Muscle layer of duodenum (tissue), 2 donors: ENCODE data around the gene ANKRD23.
"Not testable (repeated sequence)": the region's sequence is repeated elsewhere in the genome, so short reads cannot be mapped to it uniquely, and the experiment has no call there.

Source experiments
- H3K27ac ChIP-seq: one replicate; pipeline ENCODE4 v1.7.0; 2013; ENCODE audit warnings: mild to moderate bottlenecking, low read length
- H3K27me3 ChIP-seq: one replicate; pipeline ENCODE4 v1.7.0; 2013; ENCODE audit warnings: low read depth, mild to moderate bottlenecking, control low read depth, low read length
- H3K36me3 ChIP-seq, 2 donors: one replicate each; pipeline ENCODE4 v1.7.0; 2013; ENCODE audit warnings: low read length in 2 of 2, control low read depth in 1 of 2, mild to moderate bottlenecking in 1 of 2; ENCODE audit not compliant: insufficient read depth in 2 of 2, control insufficient read depth in 1 of 2
- H3K4me1 ChIP-seq, 2 donors: one replicate each; pipeline ENCODE4 v1.7.0; 2013; ENCODE audit warnings: low read length in 2 of 2, mild to moderate bottlenecking in 2 of 2, control low read depth in 1 of 2, moderate library complexity in 1 of 2; ENCODE audit not compliant: insufficient read depth in 2 of 2, control insufficient read depth in 1 of 2
- H3K4me3 ChIP-seq, 2 donors: one replicate each; pipeline ENCODE4 v1.7.0; 2013; ENCODE audit warnings: low read length in 2 of 2, low read depth in 1 of 2, mild to moderate bottlenecking in 1 of 2
- H3K9me3 ChIP-seq, 2 donors: one replicate each; pipeline ENCODE4 v1.7.0; 2013; ENCODE audit warnings: low read length in 2 of 2, control low read depth in 1 of 2, mild to moderate bottlenecking in 1 of 2; ENCODE audit not compliant: control insufficient read depth in 1 of 2
- donor health status: healthy.

ANKRD23 gene

GRCh38 chr2:96799623-96799935 is 44.2 kb downstream of the ANKRD23 start:
- no peaks in the 10 kb centered on the region for H3K9me3 ChIP-seq
- H3K27me3 ChIP-seq, result no peaks in the 10 kb centered on the region
- H3K27ac ChIP-seq, result no peak overlapping the region
- peaks cover 0 to 5% of the 10 kb centered on the region in 2 donors for H3K4me1 ChIP-seq
- H3K36me3 ChIP-seq, result peaks cover 4 to 36% of the 10 kb centered on the region in 2 donors
- H3K4me3 ChIP-seq, result no peak overlapping the region

- Histone ChIP-seq H3K9me3 (no peaks in the 10 kb centered on the region), H3K36me3 (peaks cover 4 to 36% of the 10 kb centered on the region in 2 donors), H3K4me1 (peaks cover 0 to 5% of the 10 kb centered on the region in 2 donors), H3K27me3 (no peaks in the 10 kb centered on the region), H3K4me3 (no peak overlapping the region), H3K27ac (no peak overlapping the region)
These were observed 44.8 kb downstream of the ANKRD23 start for GRCh38 chr2:96798733-96799622.

- peaks cover 0 to 5% of the 10 kb centered on the region in 2 donors for H3K4me1 ChIP-seq
- H3K36me3 ChIP-seq, result peaks cover 4 to 30% of the 10 kb centered on the region in 2 donors
- H3K27me3 ChIP-seq, result no peaks in the 10 kb centered on the region
These were observed 46.7 kb downstream of the ANKRD23 start for GRCh38 chr2:96797066-96797625.

GRCh38 chr2:96796497-96796896 is 47.3 kb downstream of the ANKRD23 start:
- H3K4me3 ChIP-seq, H3K27me3 ChIP-seq, H3K4me1 ChIP-seq, H3K9me3 ChIP-seq, H3K27ac ChIP-seq: not testable (repeated sequence)
- peaks cover 4 to 29% of the 10 kb centered on the region in 2 donors for H3K36me3 ChIP-seq

More at GRCh38 chr2:96797066-96797625, 46.7 kb downstream of the ANKRD23 start:
- no peaks in the 10 kb centered on the region for H3K9me3 ChIP-seq
- no peak overlapping the region for H3K27ac ChIP-seq
- no peak overlapping the region for H3K4me3 ChIP-seq

- H3K4me1 ChIP-seq, result no peaks in the 10 kb centered on the region
- no peaks in the 10 kb centered on the region for H3K9me3 ChIP-seq
- no peak overlapping the region for H3K4me3 ChIP-seq
- no peaks in the 10 kb centered on the region for H3K27me3 ChIP-seq
- H3K27ac ChIP-seq, result no peak overlapping the region
- peaks cover 4 to 27% of the 10 kb centered on the region in 2 donors for H3K36me3 ChIP-seq
These were observed 48.7 kb downstream of the ANKRD23 start for GRCh38 chr2:96795076-96795475.

- H3K4me1 ChIP-seq, result peaks cover 7 to 12% of the 10 kb centered on the region in 2 donors
- H3K27me3 ChIP-seq, result no peaks in the 10 kb centered on the region
- H3K4me3 ChIP-seq, result no peak overlapping the region
- peaks cover 0 to 8% of the 10 kb centered on the region in 2 donors for H3K36me3 ChIP-seq
- H3K9me3 ChIP-seq, result no peaks in the 10 kb centered on the region
- H3K27ac ChIP-seq, result no peak overlapping the region
These were observed 50.8 kb downstream of the ANKRD23 start for GRCh38 chr2:96792772-96793749.

GRCh38 chr2:96789245-96789617 is 54.6 kb downstream of the ANKRD23 start:
- Histone ChIP-seq H3K4me1 (peaks cover 7 to 20% of the 10 kb centered on the region in 2 donors), H3K27me3 (no peaks in the 10 kb centered on the region), H3K27ac (no peak overlapping the region), H3K9me3 (no peaks in the 10 kb centered on the region), H3K4me3 (no peak overlapping the region), H3K36me3 (no peaks in the 10 kb centered on the region)

- H3K36me3 ChIP-seq, result no peaks in the 10 kb centered on the region
- no peak overlapping the region for H3K4me3 ChIP-seq
- peaks cover 7 to 20% of the 10 kb centered on the region in 2 donors for H3K4me1 ChIP-seq
- H3K27me3 ChIP-seq, result no peaks in the 10 kb centered on the region
- no peaks in the 10 kb centered on the region for H3K9me3 ChIP-seq
- H3K27ac ChIP-seq, result no peak overlapping the region
These were observed 55.2 kb downstream of the ANKRD23 start for GRCh38 chr2:96788442-96789244.
